Effector CD4-positive, alpha-beta T cell (primary cell): ENCODE results near the gene TSSC4.

Experiments
- DNase-seq: peaks from one replicate; pipeline ENCODE4 v3.0.0-alpha.2; 2020

The TSSC4 gene

DNA sequence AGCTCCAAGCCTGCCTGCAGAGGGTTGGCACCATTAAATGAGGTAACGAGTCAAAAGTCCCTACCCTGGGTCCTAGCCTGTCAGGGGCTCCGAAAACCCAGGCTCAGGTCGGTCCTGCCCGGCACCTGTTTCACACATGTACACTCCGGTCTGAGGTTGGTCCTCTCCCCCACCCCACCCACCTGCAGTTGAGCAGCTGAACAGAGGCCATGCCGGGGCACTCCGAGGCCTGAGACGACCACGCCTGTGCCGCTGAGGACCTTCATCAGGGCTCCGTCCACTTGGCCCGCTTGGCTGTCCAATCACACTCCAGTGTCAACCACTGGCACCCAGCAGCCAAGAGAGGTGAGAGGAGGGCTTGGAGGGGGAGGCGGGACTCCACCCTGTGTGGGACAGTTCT lies 1.6 kb downstream of the TSSC4 start:
- no peak for DNase-seq

DNA sequence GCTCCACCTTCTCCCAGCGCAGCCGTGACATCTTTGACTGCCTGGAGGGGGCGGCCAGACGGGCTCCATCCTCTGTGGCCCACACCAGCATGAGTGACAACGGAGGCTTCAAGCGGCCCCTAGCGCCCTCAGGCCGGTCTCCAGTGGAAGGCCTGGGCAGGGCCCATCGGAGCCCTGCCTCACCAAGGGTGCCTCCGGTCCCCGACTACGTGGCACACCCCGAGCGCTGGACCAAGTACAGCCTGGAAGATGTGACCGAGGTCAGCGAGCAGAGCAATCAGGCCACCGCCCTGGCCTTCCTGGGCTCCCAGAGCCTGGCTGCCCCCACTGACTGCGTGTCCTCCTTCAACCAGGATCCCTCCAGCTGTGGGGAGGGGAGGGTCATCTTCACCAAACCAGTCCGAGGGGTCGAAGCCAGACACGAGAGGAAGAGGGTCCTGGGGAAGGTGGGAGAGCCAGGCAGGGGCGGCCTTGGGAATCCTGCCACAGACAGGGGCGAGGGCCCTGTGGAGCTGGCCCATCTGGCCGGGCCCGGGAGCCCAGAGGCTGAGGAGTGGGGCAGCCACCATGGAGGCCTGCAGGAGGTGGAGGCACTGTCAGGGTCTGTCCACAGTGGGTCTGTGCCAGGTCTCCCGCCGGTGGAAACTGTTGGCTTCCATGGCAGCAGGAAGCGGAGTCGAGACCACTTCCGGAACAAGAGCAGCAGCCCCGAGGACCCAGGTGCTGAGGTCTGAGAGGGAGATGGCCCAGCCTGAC lies 2.5 kb downstream of the TSSC4 start:
- DNase-seq = no peak

DNA sequence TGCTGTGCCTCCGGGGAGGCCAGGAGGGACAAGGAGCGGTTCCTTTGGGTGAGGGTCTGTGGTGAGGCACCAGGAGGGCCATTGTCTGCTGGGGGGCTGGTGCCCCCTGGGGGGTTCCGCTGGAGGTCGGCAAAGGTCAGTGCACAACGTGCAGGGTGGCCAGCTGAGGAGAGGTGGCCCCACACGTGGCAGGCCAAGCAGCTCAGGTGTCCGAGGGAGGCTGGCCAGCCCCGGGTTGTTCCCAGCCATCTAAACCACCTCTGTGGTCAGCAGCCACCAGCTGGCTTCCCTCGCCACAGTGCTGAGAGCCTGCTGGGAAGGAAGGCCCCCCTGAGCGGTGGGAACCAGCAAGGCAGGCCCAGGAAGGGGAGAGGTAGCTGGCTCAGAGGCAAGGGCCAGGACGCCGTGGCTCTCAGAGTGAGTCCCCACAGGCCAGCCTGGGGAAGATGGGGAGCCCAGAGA lies 4.2 kb downstream of the TSSC4 start:
- no peak for DNase-seq

DNA sequence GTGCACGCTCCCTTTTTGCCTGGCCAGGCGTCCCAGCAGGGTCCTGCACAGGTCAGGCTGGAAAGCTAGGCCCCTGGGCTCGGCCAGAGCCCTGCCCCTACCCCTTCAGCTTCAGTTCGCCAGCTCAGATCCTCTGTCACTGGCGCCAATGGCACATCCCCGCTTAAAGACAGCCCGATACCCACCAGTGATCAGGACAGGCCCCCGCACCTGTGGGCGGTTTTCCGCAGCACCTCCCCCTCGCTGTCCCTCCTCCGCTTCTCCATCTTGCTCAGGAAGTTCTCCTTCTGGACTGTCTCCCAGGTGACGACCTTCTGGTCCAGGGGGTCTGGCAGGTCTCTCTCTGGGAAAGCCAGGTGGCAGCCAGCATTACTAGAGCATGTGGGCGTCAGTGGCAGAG lies 5.9 kb downstream of the TSSC4 start:
- no peak for DNase-seq

DNA sequence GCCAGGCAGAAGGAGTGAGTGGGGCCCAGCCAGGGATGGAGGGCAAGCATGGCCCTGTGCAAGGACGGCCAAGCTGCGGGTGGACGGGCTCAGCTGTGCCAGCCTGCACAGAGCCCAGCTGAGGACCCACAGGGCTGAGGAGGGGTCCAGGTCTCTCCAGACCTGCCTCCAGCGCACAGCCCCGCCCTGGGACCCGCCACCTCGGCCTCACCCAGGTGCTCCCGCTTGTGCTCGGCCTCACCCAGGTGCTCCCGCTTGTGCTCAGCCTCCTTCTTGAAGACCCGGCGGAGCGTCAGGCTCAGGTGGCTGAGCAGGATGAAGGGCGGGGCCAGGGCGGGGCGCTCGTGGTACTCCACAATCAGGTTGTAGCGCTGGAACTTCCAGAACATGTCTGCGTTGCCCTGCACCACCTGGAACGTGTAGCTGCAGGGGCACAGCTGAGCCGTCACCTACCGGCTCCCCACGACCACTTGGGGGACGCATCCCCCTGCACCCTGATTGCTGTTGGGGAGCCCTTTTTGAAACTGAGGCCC lies 6.4 kb downstream of the TSSC4 start:
- no peak for DNase-seq

DNA sequence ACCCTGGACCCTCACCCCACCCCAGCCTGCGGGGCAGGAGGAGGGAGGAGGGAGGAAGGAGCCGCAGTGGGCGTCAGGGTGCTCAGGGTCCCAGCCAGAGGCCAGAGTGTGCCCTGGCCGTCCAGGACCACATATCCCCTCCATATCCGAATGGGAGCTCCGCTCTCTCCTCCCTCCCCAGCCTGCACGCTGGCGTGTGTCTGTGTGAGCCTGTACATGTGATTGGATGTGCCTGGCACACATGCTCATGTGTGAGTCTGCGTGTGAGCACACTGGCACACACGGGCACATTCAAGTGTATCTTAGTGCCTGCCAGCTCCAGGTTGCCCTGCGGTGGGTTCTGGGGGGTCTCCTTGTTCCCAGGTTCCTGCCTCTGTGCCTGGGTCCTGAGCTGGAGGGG lies 8.1 kb downstream of the TSSC4 start:
- no peak for DNase-seq

DNA sequence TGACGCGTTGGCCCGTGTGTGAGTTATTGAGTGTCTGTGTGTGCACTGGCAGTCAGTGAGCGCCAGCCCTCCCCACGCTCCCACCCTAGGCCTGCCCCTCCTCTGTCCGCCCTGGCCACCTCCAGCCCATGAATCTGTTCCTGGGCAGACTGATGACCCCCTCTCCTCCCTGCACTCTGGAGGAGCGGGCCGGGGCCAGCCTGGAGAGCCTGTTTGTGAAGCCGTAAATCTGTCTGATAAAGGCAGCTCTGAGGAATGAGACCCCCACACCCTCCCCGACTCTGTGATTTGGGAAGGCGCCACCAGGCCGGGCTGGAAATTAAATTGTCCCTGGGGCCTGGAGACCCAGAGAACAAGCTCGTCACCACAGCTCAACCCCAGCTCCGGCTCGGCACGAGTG lies 8.6 kb downstream of the TSSC4 start:
- no peak for DNase-seq

DNA sequence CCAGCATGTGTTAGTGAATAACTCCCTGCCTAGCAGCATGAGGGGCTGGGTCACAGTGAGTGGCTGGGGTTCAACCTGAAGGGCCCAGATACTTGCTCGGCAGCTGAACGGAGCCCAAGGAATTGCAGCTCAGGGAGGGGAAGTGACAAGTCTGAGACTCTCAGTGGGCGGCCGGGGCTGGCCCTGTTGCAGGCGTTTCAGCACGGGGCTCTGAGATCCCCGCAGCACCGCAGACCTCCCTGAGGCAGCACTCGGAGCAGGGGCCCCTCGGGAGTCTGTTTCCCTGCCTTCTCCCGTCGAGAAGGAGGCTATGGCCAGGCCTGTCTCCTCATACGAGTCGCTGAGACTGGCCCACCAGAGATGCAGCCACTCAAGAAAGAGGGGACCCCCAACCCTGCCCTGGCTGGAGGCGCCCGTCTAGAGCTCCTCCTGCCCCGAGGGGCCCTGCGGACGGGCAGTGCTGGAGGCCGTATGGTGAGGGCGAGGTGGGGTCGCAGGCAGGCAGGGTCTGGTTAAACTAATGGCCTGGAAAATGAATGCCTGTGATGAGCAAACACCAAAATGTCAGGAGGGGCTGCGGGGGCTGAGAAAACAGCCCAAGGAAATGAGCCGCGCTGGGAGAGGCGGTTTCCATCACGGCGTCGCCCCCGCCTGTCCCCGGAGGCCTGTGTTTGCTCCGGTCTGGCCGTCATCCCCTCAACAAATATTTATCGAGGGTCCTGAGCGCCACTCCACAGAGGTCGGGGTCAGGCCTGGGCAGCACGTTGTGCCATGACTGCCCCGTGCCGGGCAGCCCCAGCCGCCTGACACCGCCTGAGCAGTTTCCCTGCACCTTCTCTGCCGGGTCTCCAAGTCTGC lies 9.3 kb downstream of the TSSC4 start:
- no peak for DNase-seq

DNA sequence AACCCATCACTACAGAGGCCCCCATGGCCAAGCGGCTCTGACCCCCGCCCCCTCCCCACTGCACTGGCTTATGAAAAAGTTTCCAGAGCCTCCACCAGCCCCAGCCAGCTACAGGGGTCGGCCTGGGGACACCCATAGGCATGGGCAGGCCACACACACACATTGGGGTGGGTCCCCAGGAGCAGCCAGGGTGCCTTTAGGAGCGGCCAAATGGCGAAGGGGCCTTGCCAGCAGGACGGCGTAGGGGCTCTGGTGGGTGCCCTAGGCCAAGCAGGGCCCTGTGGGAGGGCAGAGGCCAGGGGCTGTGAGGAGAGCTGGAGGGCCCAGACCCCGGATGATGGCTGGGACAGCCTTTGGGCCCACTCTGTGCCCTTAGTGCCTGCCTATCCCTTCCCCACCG lies 10.1 kb downstream of the TSSC4 start:
- DNase-seq = no peak

DNA sequence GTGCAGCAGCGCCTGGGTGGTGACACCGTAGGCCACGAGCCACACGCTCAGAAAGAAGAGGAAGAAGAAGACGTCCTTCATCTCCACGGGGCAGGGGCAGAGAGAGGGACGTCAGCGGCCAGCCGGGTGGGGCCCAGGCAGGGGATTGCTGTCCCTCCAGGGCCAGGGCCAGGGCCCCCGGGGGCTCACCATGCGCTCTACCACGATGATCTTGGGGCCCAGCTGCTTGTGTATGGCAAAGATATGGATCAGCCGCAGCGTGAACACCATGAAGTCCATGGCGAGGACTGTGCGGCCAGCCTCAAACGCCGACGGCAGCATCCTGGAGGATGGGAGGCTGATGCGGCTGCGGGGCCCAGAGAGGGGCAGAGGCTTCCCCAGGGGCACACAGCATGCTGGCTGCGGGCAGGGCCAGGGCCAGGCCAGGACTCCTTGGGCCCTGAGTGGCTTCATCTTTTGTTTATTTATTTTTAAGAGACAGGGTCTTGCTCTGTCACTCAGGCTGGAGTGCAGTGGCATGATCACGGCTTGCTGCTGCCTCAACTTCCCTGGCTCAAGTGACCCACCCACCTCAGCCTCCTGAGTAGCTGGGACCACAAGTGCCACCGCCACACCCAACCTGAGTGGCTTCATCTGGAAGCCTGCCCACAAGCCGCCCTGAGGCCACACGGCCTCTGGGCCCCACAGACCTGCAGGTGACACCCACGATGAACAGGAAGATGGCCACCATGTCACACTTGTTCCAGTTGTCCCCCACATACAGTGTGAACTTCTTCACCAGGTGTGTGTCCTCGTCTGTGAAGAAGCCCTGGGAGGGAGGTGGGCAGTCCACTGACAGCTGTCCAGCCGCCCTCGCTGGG lies 11.1 kb downstream of the TSSC4 start:
- DNase-seq = no peak

DNA sequence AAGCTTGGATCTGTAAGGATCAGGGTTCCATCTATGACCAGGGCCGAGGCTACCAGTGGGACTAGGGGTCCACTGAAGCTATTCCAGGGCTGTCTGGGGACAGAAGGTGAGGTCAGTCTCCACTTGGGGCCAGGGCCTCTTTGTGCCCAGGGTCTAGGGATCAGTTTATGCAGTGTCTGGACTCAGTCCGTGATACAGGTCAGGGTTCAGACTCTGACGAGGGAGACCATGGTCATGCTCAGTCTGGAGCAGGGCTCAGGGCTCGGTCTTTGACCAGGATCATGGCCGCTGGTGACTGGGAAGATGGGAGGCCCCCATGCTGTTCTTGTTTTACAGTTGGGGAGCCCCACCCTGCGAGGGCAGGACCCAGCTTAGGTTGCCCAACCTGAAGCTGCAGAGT lies 11.8 kb downstream of the TSSC4 start:
- DNase-seq = no peak

DNA sequence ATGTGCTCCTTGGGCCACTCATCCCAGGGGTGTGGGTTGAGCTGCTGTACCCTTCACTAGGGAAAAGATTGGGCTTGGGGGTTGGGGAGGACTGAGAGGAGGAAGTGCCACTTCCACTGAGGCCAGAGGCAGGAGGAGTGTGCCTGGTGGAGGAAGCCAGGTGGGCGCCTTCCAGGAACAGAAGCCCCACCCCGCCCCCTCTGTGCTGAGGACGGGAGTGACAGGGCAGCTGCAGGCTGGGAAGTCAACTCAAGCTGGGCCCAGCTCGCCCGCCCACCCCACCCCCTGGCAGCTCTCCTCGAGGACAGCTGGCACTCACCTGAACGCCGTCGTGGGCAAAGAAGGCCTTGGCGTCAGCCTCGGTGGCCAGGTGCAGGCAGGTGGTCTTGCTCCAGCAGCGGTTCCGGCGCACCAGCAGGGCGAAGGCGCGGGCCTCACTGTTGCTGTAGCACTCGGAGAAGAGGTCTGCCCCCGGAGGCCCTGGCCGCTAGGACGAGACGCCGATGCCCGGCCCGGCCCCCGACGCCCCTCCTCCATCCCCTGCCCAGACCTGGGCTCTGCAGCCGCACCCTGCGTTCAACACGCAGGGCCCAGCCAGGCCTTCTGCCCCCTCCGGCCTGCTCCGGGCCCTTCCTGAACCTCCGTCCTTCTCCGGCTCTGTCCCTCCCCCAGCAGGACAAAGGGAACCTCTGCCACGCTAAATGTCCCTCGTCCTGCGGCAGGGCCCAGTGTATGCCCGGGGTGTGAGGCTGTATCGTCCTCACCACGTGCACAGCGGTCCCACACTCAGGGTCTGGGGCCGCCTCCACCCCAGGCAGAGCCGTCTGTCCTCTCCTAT lies 13.4 kb downstream of the TSSC4 start:
- DNase-seq = no peak

DNA sequence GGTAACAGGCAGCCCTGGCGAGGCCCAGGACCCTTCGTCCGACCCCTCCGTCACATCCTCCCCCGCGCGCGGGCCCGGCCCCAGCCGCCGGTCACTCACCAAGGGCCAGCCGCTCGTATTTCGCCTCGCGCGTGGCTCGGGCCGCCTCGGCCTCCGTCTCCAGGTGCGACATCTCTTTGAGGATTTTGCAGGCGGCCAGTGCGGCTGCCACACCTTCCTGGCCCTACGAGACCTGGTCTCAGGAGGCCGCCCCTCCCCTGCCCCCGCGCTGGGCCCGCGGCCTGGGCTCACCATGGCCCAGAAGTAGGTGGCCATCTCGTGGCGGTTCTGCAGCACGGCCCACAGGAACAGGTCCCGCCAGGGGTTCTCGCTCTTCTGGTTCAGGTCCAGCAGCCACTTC lies 14.1 kb downstream of the TSSC4 start:
- DNase-seq = no peak

DNA sequence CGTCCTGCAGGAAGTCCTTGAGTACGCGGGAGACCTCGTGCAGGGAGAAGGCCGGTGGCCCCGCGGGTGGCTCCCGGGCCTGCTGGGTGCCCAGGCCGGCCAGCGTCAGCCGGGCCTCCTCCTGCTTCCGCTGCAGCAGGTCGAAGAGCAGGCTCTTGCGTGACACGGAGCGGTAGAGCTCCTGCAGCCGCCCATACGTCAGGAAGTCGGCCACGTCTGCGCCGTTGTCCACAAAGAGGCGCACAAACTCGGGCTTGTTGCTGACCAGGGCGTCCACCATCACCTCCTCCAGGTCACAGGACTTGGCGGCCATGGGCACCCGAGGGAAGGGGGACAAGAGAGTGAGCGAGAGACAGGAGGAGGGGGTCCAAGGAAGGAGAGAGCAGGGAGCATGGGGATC lies 14.6 kb downstream of the TSSC4 start:
- no peak for DNase-seq

DNA sequence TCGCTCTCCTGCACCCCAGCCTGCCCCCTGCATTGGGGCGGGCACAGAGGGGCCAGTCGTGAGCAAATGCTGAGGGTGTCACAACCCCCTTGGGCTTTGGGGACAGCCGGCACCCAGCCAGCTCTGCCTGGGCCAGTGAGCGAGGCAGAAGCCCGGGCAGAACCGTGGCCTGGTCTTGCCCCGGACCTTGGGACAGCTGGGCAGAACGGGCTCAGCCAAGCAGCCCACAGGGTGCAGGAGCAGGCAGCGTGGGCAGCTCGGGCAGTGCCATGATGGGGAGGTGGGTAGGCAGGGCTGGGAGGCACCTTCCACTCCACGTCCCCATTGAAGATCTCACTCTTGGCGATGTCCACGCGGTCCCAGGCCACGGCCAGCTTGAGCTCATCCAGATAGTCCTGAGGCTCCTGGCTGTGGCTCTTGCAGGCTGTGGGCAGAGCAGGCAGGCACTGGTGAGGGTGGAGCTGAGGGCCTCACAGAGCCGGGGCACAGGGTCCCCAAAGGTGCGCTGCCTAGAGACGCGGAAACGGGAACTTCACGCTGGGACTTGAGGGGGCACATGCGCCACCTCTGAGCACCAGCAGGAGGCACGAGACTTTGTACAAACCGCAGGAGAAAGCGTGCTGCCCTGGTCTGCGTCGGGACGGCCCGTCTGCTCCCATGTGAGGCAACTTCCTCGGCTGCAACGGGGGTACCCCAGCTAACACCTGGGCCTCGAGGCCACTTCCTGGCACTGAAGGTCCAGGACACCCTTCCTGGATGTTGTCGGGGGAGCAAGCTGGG lies 15.2 kb downstream of the TSSC4 start:
- no peak for DNase-seq

DNA sequence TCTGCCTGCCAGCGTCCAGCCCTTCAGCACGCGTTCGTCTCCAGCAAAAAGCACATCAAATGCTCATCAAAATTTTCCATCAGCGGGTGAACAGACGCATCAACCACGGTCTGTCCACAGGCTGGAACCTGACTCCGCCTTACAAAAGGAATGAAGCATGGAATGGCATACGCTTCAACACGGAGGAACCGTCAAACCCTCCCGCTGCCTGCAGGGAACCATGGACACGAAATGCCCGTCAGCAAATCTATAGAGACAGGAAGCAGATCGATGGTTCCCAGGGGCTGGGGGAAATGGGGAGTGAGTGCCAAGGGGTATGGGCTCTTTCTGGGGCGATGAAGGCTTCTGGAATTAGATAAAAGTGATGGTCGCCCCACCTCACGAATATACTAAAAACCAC lies 16.2 kb downstream of the TSSC4 start:
- no peak for DNase-seq

DNA sequence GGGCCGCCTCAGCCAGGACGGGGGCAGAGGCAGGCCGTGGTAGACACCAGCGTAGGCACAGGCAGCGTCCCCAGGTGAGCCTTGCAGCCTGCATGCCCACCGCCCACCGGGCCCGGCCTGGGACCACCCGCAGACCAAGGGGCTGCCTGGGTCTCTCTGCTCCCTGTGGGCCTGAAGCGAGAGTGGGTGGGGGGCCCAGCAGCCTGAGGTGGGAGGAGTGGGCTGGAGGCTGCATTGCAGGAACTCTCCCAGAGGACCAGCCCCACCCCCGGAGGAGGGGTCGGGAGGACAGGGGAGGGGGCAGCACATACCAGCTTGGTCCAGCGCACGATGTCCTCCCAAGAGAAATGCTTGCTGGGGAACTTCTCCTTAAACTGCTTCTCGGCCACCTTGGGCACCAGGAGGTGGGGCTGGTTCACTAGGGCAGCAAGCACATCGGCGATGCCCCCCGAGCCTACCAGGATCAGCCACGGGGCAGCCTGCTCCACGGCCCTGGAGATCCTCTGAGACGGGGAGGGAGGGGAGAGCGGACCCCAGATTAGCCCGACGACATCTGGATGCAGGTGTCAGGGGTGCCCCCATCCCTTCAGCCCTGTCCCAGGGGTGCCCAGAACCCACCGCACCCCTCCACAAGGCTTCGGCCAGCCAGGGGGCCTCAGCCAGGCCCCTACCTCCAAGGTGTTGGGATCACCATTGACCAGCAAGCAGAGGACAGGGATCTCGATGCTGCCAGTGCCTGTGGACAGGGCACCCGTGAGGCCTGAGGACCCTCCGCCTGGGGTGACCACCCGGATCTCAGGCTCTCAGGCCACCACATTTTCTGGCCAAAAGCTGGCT lies 17.5 kb downstream of the TSSC4 start:
- DNase-seq = no peak

DNA sequence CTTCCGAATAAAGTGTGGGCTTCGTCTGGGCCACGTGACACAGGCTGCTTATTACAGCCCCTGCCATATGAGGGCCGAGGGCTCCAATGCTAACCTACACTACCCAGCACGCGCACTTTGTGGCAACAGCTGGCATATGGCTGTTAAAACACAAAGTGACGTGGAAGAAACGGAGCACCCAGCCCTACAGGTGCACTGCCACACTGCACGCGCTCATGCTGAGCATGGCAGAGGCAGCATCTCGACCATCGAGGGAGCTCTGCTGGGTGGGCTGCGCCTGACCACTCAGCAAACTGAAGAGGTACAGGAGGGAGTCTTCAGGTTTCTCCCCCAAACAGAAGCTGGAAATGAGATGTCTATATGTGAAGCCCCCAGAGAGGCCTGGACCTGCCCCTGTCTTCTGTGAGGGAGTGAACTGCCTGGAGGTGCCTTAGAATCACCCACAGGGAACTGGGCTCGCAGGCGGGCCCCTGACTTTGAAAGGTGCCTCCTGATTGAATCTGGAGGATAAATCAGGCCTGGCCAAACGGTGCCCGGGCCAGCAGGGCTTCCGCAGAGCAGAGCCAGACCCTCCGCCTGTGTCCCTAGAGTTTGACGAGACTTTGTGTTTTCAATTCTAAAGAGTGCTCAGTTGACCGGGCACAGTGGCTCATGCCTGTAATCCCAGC lies 18.3 kb downstream of the TSSC4 start:
- no peak for DNase-seq

DNA sequence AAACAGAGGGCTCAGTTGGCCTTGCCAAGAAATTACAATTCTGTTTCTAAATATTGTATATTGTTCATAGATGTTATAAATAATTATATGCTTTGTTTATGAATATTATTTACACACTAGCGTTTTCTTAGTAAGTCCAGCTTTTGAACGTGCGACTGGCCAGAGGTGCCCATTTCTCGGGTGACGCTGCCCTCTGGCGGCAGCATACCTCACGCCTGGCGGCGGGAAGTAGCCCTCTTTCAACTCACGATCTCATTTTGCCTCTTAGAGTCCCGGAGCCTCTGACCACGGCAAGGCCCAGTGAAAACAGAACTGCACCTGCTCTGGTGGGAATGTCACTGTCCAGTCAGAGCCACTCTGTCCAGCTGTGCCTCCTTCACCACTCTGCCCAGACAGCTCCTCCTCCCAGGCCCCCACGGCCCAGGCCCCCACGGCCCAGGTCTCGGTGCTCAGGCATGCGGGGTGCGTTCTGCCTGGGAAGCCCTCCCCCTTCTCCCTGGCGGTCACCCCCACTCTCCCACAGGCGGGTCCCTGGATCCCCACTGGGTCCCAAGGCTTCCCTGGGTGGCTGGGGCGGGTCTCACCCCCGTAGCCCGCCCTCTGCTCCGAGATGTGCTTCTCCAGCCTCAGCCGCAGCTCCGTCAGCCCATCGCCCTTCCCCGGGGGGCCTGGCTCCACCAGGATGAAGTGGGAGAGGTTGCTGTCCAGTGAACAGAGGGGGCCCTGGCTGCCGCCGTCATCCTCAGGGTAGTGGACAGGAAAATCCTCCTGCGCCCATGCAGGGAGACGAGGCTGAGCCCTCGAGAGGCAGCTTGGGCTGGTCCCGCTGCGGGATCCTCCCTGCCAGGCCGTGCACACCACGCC lies 19.3 kb downstream of the TSSC4 start:
- peak; percentile 47 for DNase-seq
